Activated CD4-positive, alpha-beta T cell treated with anti-CD3 and anti-CD28 coated beads, Interleukin-2, amount 10 ng/mL, durations not matched to agents 7 days and 5 days (primary cell): Measurements from ENCODE around the gene CPSF4. TPM values are rescaled to one million over a fixed set of nuclear protein-coding genes. Genes with fewer than 3 reads are reported as not detected.

Source experiments
- CTCF ChIA-PET: fragments of 350-600 bp; sonication (Branson Sonifier 250); formaldehyde crosslinking; loops from one replicate; lab custom pipeline; 2021; ENCODE audit warnings: antibody characterized with exemption; lab: Charles Lee
- POLR2A ChIA-PET: fragments of 350-600 bp; sonication (Branson Sonifier 250); formaldehyde crosslinking; loops from one replicate; lab custom pipeline; 2021; ENCODE audit warnings: antibody characterized with exemption; lab: Charles Lee
- DNase-seq: peaks from one replicate; pipeline ENCODE4 v3.0.0-alpha.2; 2020
- H3K27ac Mint-ChIP-seq: one replicate; pipeline ENCODE4 v1.8.0; 2021; ENCODE audit warnings: mild to moderate bottlenecking, moderate library complexity, mixed read lengths
- H3K27me3 Mint-ChIP-seq: one replicate; pipeline ENCODE4 v1.8.0; 2021; ENCODE audit warnings: mixed read lengths
- H3K36me3 Mint-ChIP-seq: one replicate; pipeline ENCODE4 v1.8.0; 2021; ENCODE audit warnings: low read depth, mixed read lengths
- H3K4me1 Mint-ChIP-seq: one replicate; pipeline ENCODE4 v1.8.0; 2021; ENCODE audit warnings: mixed read lengths
- H3K4me3 Mint-ChIP-seq: one replicate; pipeline ENCODE4 v1.8.0; 2021; ENCODE audit warnings: mild to moderate bottlenecking, moderate library complexity, mixed read lengths
- H3K9me3 Mint-ChIP-seq: one replicate; pipeline ENCODE4 v1.8.0; 2021; ENCODE audit warnings: mixed read lengths
- total RNA-seq, 2 experiments: library from RNA; stranded (reverse); gene quantifications; one replicate each; pipeline ENCODE4 v1.2.3, GENCODE V29; 2021

CPSF4 gene
- total RNA-seq, 2 experiments from 2014 or later: 58.5 to 61.9 TPM

GRCh38 chr7:99476107-99476506 is 37.4 kb downstream of the CPSF4 start:
- Mint-ChIP-seq H3K4me3 (no peak overlapping the region), H3K4me1 (peaks cover 56% of the 10 kb centered on the region), H3K27me3 (no peaks in the 10 kb centered on the region), H3K36me3 (peaks cover 38% of the 10 kb centered on the region), H3K27ac (peak overlapping the region; percentile 25), H3K9me3 (no peaks in the 10 kb centered on the region)
- ChIA-PET CTCF (interaction anchor here (1.2 to 1.4 kb wide), 2 partner anchors 13 to 23 kb away, joined by 3 to 4 read pairs; partner anchors contain the start of gene ZNF394), POLR2A (interaction anchor here (0.5 kb wide), 1 partner anchor 82 kb away, joined by 3 read pairs; the partner anchor contains the start of gene ZNF655)
- no peak for DNase-seq

GRCh38 chr7:99478464-99479440 is 40.0 kb downstream of the CPSF4 start:
- H3K9me3 Mint-ChIP-seq: no peaks in the 10 kb centered on the region
- peaks cover 44% of the 10 kb centered on the region for H3K36me3 Mint-ChIP-seq
- peak overlapping the region; percentile 48 for H3K4me3 Mint-ChIP-seq
- peaks cover 45% of the 10 kb centered on the region for H3K4me1 Mint-ChIP-seq
- POLR2A ChIA-PET: interaction anchor here (0.6 kb wide), 1 partner anchor 10 kb away, joined by 9 read pairs; no protein-coding TSS in a partner anchor
- peak overlapping the region; percentile 87 for H3K27ac Mint-ChIP-seq
- no peak for DNase-seq
- H3K27me3 Mint-ChIP-seq: no peaks in the 10 kb centered on the region
- CTCF ChIA-PET: no interaction called here

GRCh38 chr7:99485094-99485493 is 46.4 kb downstream of the CPSF4 start:
- Mint-ChIP-seq H3K27me3 (no peaks in the 10 kb centered on the region), H3K36me3 (peaks cover 69% of the 10 kb centered on the region), H3K27ac (no peak overlapping the region), H3K9me3 (peaks cover 4% of the 10 kb centered on the region), H3K4me1 (no peaks in the 10 kb centered on the region), H3K4me3 (no peak overlapping the region)
- ChIA-PET POLR2A (no interaction called here), CTCF (no interaction called here)
- no peak for DNase-seq

- peaks cover 28% of the 10 kb centered on the region for H3K9me3 Mint-ChIP-seq
- ChIA-PET CTCF (interaction anchor here (0.6 to 2.1 kb wide), 3 partner anchors 13 to 592 kb away, joined by 3 to 4 read pairs (median 3); no protein-coding TSS in a partner anchor), POLR2A (no interaction called here)
- peaks cover 79% of the 10 kb centered on the region for H3K36me3 Mint-ChIP-seq
- no peaks in the 10 kb centered on the region for H3K27me3 Mint-ChIP-seq
- H3K4me1 Mint-ChIP-seq: no peaks in the 10 kb centered on the region
- no peak for DNase-seq
- no peak overlapping the region for H3K4me3 Mint-ChIP-seq
- no peak overlapping the region for H3K27ac Mint-ChIP-seq
These were observed 50.5 kb downstream of the CPSF4 start for GRCh38 chr7:99489235-99489634.

- ChIA-PET CTCF (interaction anchor here (0.5 to 2.1 kb wide), 4 partner anchors 9 to 142 kb away, joined by 3 to 4 read pairs (median 3); partner anchors contain the start of gene ZNF394), POLR2A (no interaction called here)
- Mint-ChIP-seq H3K9me3 (peaks cover 30% of the 10 kb centered on the region), H3K4me1 (no peaks in the 10 kb centered on the region), H3K27ac (no peak overlapping the region), H3K4me3 (no peak overlapping the region), H3K36me3 (peaks cover 79% of the 10 kb centered on the region), H3K27me3 (no peaks in the 10 kb centered on the region)
- no peak for DNase-seq
These were observed 52.1 kb downstream of the CPSF4 start for GRCh38 chr7:99490878-99491277.

- H3K4me3 Mint-ChIP-seq: no peak overlapping the region
- H3K9me3 Mint-ChIP-seq: peaks cover 33% of the 10 kb centered on the region
- peaks cover 13% of the 10 kb centered on the region for H3K4me1 Mint-ChIP-seq
- ChIA-PET CTCF (interaction anchor here (0.6 to 0.9 kb wide), 3 partner anchors 9 to 30 kb away, joined by 3 read pairs; partner anchors contain the start of gene ZKSCAN5), POLR2A (no interaction called here)
- no peak for DNase-seq
- no peaks in the 10 kb centered on the region for H3K27me3 Mint-ChIP-seq
- peaks cover 76% of the 10 kb centered on the region for H3K36me3 Mint-ChIP-seq
- H3K27ac Mint-ChIP-seq: no peak overlapping the region
These were observed 55.1 kb downstream of the CPSF4 start for GRCh38 chr7:99493823-99494222.

GRCh38 chr7:99497766-99498545 is 59.2 kb downstream of the CPSF4 start:
- Mint-ChIP-seq H3K4me1 (peaks cover 25% of the 10 kb centered on the region), H3K9me3 (peaks cover 21% of the 10 kb centered on the region), H3K27ac (peak overlapping the region; percentile 72), H3K27me3 (no peaks in the 10 kb centered on the region), H3K36me3 (peaks cover 58% of the 10 kb centered on the region), H3K4me3 (peak overlapping the region; percentile 100)
- CTCF ChIA-PET: interaction anchor here (1.4 to 1.6 kb wide), 2 partner anchors 11 to 24 kb away, joined by 6 read pairs; no protein-coding TSS in a partner anchor
- POLR2A ChIA-PET: interaction anchor here (0.6 to 0.7 kb wide), 3 partner anchors 36 to 342 kb away, joined by 3 to 6 read pairs (median 3); no protein-coding TSS in a partner anchor
- no peak for DNase-seq

- CTCF ChIA-PET: interaction anchor here (1.4 to 1.6 kb wide), 2 partner anchors 12 to 25 kb away, joined by 6 read pairs; no protein-coding TSS in a partner anchor
- Mint-ChIP-seq H3K27ac (peak overlapping the region; percentile 100), H3K27me3 (no peaks in the 10 kb centered on the region), H3K9me3 (peaks cover 17% of the 10 kb centered on the region), H3K36me3 (peaks cover 52% of the 10 kb centered on the region), H3K4me3 (peak overlapping the region; percentile 100), H3K4me1 (peaks cover 25% of the 10 kb centered on the region)
- DNase-seq: no peak
- POLR2A ChIA-PET: interaction anchor here (0.6 kb wide), 1 partner anchor 41 kb away, joined by 3 read pairs; no protein-coding TSS in a partner anchor
These were observed 59.8 kb downstream of the CPSF4 start for GRCh38 chr7:99498546-99498944.

GRCh38 chr7:99499371-99499720 is 60.6 kb downstream of the CPSF4 start:
- Mint-ChIP-seq H3K27me3 (no peaks in the 10 kb centered on the region), H3K36me3 (peaks cover 44% of the 10 kb centered on the region), H3K27ac (peak overlapping the region; percentile 100), H3K9me3 (peaks cover 9% of the 10 kb centered on the region), H3K4me1 (peaks cover 25% of the 10 kb centered on the region), H3K4me3 (peak overlapping the region; percentile 100)
- DNase-seq: peak; percentile 40
- ChIA-PET POLR2A (interaction anchor here (0.7 kb wide), 1 partner anchor 19 kb away, joined by 3 read pairs; no protein-coding TSS in a partner anchor), CTCF (interaction anchor here (0.8 to 1.2 kb wide), 3 partner anchors 9 to 26 kb away, joined by 3 to 4 read pairs (median 3); no protein-coding TSS in a partner anchor)

GRCh38 chr7:99499721-99500636 is 61.2 kb downstream of the CPSF4 start, which contains the start of gene ZNF394:
ZNF394 (minus strand) TSS chr7:99500281; CDS start chr7:99500093, 188 bp downstream.
- Mint-ChIP-seq H3K4me3 (peak within 1 kb of the TSS; percentile 100), H3K27ac (peak within 1 kb of the TSS; percentile 100), H3K9me3 (peaks cover 8% of the 10 kb centered on the region), H3K27me3 (no peaks in the 10 kb centered on the region), H3K4me1 (peaks cover 25% of the 10 kb centered on the region), H3K36me3 (peaks cover 39% of the 10 kb centered on the region)
- DNase-seq: peak; percentile 95
- CTCF ChIA-PET: interaction anchor here (0.6 to 2.9 kb wide), 5 partner anchors 10 to 41 kb away, joined by 3 to 6 read pairs (median 4); no protein-coding TSS in a partner anchor
- POLR2A ChIA-PET: interaction anchor here (0.7 to 1.1 kb wide), 3 partner anchors 19 to 58 kb away, joined by 3 to 4 read pairs (median 3); partner anchors contain the start of gene ZNF655

- Mint-ChIP-seq H3K4me3 (peak overlapping the region; percentile 100), H3K36me3 (peaks cover 33% of the 10 kb centered on the region), H3K9me3 (peaks cover 8% of the 10 kb centered on the region), H3K27me3 (no peaks in the 10 kb centered on the region), H3K27ac (peak overlapping the region; percentile 100), H3K4me1 (peaks cover 28% of the 10 kb centered on the region)
- no peak for DNase-seq
- POLR2A ChIA-PET: interaction anchor here (1.0 to 1.1 kb wide), 2 partner anchors 57 to 58 kb away, joined by 3 to 4 read pairs; partner anchors contain the start of gene ZNF655
- CTCF ChIA-PET: interaction anchor here (2.9 kb wide), 1 partner anchor 13 kb away, joined by 6 read pairs; no protein-coding TSS in a partner anchor
These were observed 61.9 kb downstream of the CPSF4 start for GRCh38 chr7:99500637-99501009.
